GM18861 (cell line): ENCODE measurements around the gene GNB5.
"Not testable (repeated sequence)": the region's sequence is repeated elsewhere in the genome, so short reads cannot be mapped to it uniquely, and the experiment has no call there.

Experiments used
- ATAC-seq: cut with Tn5 transposase; IDR thresholded peaks from one replicate; pipeline ENCODE4 v1.9.1; 2021; ENCODE audit not compliant: unreplicated experiment

GNB5 gene

DNA sequence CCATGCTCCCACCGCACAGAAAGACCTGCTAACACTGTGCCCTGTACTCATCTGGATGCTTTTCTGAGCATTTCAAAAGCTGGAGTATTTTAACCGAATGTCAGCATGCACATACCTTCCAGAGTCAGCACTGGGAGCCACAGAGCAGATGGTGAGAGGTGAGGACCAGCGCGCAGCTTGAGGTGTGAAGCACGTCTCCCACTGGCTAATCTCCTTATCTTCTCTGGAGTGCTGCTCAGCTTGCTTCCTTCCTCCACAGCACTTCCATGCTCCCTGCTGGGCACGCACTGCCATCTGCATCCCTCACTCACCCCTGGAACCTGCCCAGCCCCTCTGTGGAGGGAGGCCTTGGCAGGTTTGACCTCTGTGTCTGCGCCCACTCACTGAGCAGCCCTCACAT lies at the start of gene GNB5:
Gene GNB5, minus strand, starts transcription at position 186 of the 400 bp plus-strand sequence. CDS start 6,716 bp downstream, outside the sequence.
- no peak for ATAC-seq

DNA sequence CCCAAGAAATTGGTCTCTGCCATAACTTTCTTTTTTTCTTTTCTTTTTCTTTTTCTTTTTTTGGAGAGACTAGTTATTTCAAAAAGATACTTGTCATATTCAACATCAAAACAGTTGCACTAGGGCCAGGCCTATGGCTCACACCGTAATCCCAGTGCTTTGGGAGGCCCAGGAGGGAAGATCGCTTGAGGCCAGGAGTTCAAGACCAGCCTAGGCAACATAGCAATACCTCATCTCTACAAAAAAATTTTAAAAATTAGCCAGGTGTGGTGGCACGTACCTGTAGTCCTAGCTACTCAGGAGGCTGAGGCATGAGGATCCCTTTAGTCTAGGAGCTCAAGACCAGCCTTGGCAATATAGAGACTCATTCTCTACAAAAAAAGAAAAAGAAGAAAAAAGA lies 49.0 kb upstream of the GNB5 start:
- no peak for ATAC-seq

DNA sequence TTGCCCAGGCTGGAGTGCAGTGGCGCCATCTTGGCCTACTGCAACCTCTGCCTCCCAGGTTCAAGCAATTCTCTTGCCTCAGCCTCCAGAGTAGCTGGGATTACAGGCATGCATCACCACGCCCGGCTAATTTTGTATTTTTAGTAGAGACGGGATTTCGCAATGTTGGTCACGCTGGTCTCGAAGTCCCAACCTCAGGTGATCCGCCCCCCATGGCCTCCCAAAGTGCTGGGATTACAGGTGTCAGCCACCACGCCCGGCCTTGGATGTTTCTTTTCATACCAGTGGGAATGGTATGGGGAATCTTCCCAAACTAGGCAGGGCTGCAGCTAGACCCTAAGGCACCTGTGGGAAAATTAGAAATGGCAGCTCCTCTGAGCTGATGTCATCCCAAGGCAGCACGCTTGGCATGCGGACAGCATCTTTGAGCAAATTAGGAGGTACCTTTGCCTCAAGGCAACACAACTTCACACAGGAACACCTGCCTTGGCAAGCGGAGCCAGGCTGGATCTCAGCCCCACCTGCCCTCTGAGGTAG lies 47.9 kb upstream of the GNB5 start:
- not testable (repeated sequence) for ATAC-seq

DNA sequence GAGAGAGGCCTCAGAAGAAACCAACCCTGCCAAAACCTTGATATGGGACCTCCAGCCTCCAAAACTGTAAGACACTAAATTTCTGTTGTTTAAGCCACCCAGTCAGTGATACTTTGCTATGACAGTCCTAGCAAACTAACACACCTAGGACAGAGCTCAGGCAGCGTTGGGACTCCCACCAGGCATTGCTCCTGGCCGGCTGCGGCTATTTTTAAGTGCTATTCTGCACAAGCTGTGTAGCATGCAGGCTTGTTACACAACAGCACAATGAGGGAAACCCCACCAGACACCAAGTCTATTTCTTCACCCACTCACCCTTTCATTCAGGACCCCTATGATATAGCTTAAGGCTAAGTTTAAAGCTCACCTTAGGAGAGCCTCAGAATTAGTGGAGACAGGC lies 47.0 kb upstream of the GNB5 start:
- ATAC-seq = no peak

GRCh38 chr15:52236013-52236412 lies 44.8 kb upstream of the GNB5 start:
- ATAC-seq = no peak

DNA sequence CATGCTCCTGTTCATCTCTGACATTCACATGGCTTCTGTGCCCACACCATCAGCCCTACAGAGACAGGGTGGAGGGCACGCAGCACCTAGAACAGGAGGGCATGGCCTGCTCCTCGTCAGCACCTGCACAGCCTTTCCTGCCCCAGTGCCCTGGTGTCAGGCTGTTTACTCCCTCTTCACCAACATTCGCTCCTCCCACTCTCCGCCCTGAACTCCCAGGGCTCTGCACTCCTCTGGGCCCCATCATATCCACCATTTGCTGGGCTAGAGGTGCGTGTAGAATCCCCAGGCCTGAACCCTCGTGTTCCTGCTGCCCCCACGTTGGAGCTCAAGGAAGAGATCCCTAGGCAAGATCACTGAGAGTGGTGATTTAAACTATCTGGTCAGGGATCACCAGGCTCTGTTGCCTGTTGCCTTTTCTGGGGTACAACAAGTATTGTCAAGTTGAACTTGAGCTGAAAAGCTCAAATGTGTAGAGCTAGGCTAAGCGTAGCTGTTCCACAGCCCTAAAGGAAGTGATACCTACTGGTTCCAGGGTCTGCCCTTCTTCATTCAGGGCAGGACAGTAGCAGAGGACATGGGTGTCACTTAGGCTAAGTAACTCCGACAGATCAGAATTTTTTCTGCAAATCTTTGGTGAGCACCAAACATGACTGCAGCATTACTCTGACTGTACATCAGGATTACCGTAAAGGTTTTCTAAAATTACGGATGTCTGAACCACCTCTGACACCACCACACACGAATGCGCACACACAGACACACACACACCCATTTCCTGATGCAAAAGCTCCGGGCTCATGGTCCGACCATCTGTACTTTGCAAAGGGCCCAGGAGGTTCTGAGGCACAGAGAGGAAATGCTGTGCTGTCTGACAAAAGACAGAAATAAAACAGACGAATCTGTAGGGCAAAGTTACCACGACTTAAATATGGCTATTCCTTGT lies 43.7 kb upstream of the GNB5 start:
- no peak for ATAC-seq

DNA sequence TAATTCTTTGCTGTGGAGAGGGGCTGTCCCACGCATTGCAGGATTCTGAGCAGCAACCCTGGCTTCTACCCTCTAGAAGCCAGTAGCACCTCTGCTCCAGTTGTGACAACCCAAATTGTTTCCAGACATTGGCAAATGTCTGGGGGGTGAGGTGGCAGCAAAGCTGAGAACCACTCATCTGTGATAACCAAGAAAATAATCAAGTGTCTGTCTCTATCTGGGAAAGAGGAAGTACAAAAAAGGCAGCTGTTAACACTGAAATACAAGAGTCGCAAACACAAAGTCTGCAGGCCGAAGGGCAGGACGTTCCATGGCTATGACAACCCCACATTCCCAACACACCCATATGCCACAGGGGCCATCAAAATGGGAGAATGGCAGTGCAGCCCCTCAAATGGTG lies 42.2 kb upstream of the GNB5 start:
- peak; percentile 38 for ATAC-seq

DNA sequence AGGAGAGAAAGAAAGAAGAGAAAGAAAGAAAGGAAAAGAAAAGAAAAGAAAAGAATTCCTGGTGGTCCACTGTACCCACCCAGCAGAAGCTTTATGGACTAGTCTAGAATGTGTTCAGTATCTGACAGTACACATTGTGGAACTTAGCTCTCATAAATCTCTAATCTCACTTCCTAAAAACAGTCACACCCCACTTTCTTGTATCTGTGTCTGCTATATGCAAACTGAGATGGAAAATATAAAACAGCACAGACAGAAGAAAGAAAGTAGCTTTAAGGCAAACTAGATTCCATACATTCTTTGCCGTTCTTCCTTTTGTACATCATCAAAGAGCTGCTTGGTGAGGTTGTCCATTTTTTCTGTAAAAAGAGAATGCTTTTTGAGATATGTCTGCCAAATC lies 41.1 kb upstream of the GNB5 start:
- ATAC-seq = peak; percentile 65

- no peak for ATAC-seq
Observed at GRCh38 chr15:52230073-52230472, 38.9 kb upstream of the GNB5 start.

GRCh38 chr15:52228921-52229320 lies 37.7 kb upstream of the GNB5 start:
- ATAC-seq = no peak

GRCh38 chr15:52227456-52227855 lies 36.3 kb upstream of the GNB5 start:
- peak; percentile 81 for ATAC-seq

DNA sequence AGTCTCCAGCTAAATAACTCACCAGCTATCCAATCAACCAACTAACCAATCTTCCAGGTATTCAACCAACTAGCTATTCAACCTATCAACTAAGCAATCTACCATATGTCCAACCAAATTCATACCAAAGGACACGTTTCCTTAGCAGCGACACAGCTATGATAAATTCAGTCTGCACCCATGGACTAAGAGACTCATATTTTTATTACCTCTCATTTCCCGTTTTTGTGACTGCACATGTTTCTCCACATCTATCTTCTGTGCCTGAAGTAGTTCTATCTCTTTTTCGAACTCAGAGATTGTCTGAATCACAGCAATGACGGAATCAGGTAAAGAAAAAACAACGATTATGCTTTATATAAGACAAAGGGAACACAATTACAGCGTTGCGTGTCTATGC lies 34.0 kb upstream of the GNB5 start:
- ATAC-seq = no peak

DNA sequence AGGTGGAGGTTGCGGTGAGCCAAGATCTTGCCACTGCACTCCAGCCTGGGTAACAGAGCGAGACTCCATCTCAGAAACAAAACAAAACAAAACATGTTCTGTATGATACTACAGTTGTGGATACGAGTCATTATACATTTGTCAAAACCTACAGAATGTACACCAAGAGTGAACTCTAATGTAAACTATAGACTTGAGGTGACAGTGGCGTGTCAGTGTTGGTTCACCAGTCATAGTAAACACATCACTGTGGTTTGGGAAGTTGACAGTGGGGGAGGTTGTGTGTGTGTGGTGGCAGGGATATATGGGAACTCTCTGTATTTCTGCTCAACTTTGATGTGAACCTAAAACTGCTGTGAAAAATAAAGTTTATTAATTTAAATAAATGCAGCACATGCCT lies 33.0 kb upstream of the GNB5 start:
- no peak for ATAC-seq

DNA sequence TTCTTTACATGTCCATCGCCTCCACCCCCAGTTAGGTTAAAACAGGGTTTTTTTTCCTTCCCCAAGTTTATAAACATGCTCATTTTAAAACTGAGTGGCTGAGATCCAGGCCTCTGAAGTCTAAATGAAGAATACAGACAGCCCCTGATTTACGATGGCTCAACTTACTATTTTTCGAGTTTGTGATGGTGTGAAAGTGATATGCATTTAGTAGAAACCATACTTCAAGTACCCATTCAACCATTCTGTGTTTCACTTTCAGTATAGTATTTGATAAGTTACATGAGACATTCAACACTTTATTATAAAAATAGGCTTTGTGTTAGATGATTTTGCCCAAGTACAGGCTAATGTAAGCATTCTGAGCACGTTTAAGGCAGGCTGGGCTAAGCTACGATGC lies 30.5 kb upstream of the GNB5 start:
- ATAC-seq = no peak

GRCh38 chr15:52220937-52221660 lies 29.9 kb upstream of the GNB5 start:
- no peak for ATAC-seq

GRCh38 chr15:52220251-52220650 lies 29.1 kb upstream of the GNB5 start:
- ATAC-seq = no peak

GRCh38 chr15:52218816-52219215 lies 27.6 kb upstream of the GNB5 start:
- no peak for ATAC-seq

GRCh38 chr15:52218371-52218770 lies 27.2 kb upstream of the GNB5 start:
- no peak for ATAC-seq

- ATAC-seq = no peak
Observed at GRCh38 chr15:52217186-52217585, 26.0 kb upstream of the GNB5 start.

DNA sequence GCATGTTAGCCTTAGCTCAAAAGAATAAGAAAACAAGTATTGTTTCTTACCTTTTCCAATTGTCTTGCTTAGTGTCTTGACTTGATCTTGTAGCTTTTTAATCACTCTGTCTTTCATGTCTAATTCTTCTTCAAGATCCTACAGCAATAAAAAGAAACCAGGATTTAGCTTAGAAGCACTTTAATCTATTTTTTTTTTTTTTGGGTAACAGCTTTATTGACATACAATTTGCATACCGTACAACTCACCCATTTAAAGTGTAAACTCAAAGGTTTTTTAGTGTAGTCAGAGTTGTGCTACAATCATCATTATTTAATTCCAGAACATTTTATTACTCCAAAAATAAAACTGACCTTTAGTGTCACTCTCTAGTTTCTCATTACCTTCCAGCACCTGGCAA lies 23.4 kb upstream of the GNB5 start:
- no peak for ATAC-seq

DNA sequence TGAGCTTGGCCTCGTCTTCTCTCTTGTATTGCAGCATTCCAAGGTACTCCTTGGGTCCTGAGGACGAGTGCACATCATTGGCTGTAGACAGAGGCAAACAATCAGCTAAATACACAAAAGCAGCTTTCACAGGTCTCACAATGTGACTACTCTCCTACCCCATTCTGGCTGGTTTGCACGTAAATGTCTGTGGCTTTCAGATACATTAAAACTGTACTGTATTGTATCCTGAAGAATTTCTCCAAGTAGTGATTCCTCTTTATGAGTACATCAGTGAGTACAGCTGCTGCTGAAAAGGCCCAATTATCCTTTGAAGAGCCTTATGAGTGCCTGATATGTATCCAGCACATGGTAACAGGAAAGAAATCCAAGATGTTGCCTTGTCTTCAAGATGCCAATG lies 22.0 kb upstream of the GNB5 start:
- ATAC-seq = no peak
